ENCODE measurements around the gene TPPP2. TPM values are rescaled to one million over a fixed set of nuclear protein-coding genes. Genes with fewer than 3 reads are reported as not detected.

TPPP2 gene
- total and polyA plus RNA-seq, 9 of the 15 experiments (the other 6 are each of a cell fraction or from before 2014, with no cell fraction given), result 0.18 TPM; not detected in 8

DNA sequence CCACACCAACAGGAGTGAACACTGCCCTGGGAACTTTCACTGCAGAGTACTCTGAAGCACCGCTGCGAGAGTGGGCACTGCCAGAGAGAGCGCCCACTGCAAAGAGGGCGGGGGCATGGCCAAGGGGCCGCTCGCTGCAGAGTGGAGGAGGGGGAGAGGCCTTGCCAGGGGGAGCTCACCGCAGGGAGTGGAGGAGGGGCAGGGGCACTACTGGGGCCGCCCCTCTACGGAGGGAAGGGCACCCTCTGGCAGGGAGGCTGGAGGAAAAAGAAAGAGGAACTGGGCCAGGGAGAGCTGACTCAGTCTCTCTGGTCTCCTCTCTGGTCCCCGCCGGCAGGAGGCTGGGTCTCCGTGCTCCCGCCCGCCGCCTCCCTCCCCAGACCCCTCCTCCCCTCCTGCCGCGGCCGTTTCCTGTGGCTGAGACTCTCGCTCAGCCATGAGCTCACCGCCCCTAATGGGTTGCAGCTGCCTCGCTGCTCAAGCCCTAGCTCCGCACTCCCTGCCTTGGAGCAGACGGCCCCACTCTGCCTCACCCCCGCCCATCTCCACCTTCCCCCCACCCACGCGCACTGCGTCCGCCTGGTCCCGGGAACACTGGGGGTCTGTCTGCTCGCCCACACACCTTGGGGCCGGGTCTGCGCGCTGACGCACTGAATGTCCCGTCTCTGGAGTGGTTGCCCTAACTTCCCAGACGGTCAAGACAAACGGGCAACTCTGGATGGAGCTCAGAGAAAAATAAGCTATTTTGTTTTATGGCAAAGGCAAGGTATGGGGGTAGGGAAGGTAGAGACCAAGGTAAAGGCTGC lies 41.4 kb downstream of the TPPP2 start:
- H3K79me2 ChIP-seq (ENCODE audit: control insufficient read depth, insufficient read depth, low read length), result no peaks in the 10 kb centered on the region; the same call in 2 of the 3 replicates
- in situ Hi-C loops (cut with MboI), result no loop called here
- H3K9ac ChIP-seq (ENCODE audit: insufficient read depth in 1 of 2, low read depth in 2 of 2, low read length in 2 of 2), result peak overlapping the region in 1 of 2 experiments; percentile 91; a peak in 2 of 4 replicates
- BruUV-seq (replicated peaks), result no TSS peak
- H2AFZ ChIP-seq (ENCODE audit: low read depth, low read length), result peak overlapping the region; percentile 60
- 16% methylated on average over 8 of the region's 37 CpGs for whole genome bisulfite sequencing (ENCODE audit: insufficient coverage, low coverage, missing lambda C conversion rate)
- no peaks in the 10 kb centered on the region for H3K9me1 ChIP-seq (ENCODE audit: control insufficient read depth, insufficient read depth, low read length)
- H3K27me3 ChIP-seq (ENCODE audit: control insufficient read depth in 2 of 2, insufficient read depth in 2 of 2, low read length in 2 of 2), result no peaks in the 10 kb centered on the region
- POLR2A ChIA-PET, result interaction anchor here (0.7 to 2.0 kb wide), 9 partner anchors 8 to 121 kb away, joined by 3 to 6 read pairs (median 4); no protein-coding TSS in a partner anchor
- CTCF ChIA-PET (ENCODE audit: low intra/inter-chr PET ratio), result interaction anchor here (1.9 kb wide), 1 partner anchor 21 kb away, joined by 10 read pairs; no protein-coding TSS in a partner anchor
- no peak overlapping the region; the same call in 2 of the 3 replicates for H3K27ac ChIP-seq (ENCODE audit: extremely low read depth, low read depth, low read length)
- peak overlapping the region; percentile 72 for H3K4me2 ChIP-seq (ENCODE audit: insufficient read depth, low read length)
- no peaks in the 10 kb centered on the region for H3K9me3 ChIP-seq (replicated peaks; ENCODE audit: control insufficient read depth, insufficient read depth, low read depth, low read length)
- ATAC-seq, result peak; percentile 72
- H3K36me3 ChIP-seq (ENCODE audit: control insufficient read depth, insufficient read depth, low read length), result no peaks in the 10 kb centered on the region
- H4K20me1 ChIP-seq (replicated peaks; ENCODE audit: control insufficient read depth, insufficient read depth, low read length), result no peaks in the 10 kb centered on the region
- H3K4me1 ChIP-seq (replicated peaks in 1 of 2; ENCODE audit: control insufficient read depth in 2 of 2, insufficient read depth in 2 of 2, low read length in 2 of 2), result peaks cover 2 to 41% of the 10 kb centered on the region in 2 experiments; a peak in 3 of 5 replicates
- H3K4me3 ChIP-seq, result 0 out of 2 replicates have a peak overlapping the region, but pooled peaks have one; percentile 13
- DNase-seq (ENCODE audit: extremely low read depth in 1 of 4, low spot score in 3 of 4), result peak; percentile 58 to 76 (median 62)
- intact Hi-C loops (cut with micrococcal nuclease), result no loop called here
- FAIRE-seq, result no peak
- TF ChIP-seq ESRRA (IDR thresholded peaks at IDR 0.05; ENCODE audit: borderline replicate concordance, low read depth) (no peak), OTX1 (CRISPR knock-in tag; IDR thresholded peaks at IDR 0.05) (no peak), ELK3 (CRISPR knock-in tag; IDR thresholded peaks at IDR 0.05) (no peak), SMAD4 (CRISPR knock-in tag; conservative IDR thresholded peaks at IDR 0.05) (no peak), MAZ (CRISPR knock-in tag; conservative IDR thresholded peaks at IDR 0.05 in 1 of 2, IDR thresholded peaks at IDR 0.05 in 1 of 2) (peak in 1 of 2 experiments; percentile 40; a peak in 1 of 4 replicates), ID3 (CRISPR knock-in tag; IDR thresholded peaks at IDR 0.05) (no peak), ID3 (tag; IDR thresholded peaks at IDR 0.05) (no peak), PBX2 (CRISPR knock-in tag; IDR thresholded peaks at IDR 0.05; ENCODE audit: low read depth) (no peak), PBX2 (tag; conservative IDR thresholded peaks at IDR 0.05; ENCODE audit: low read depth) (no peak), ETV6 (IDR thresholded peaks at IDR 0.05; ENCODE audit: borderline replicate concordance in 1 of 2, low read depth in 2 of 2, low read length in 1 of 2) (no peak), ETV6 (CRISPR knock-in tag; IDR thresholded peaks at IDR 0.05; ENCODE audit: borderline replicate concordance) (no peak), NFXL1 (CRISPR knock-in tag; IDR thresholded peaks at IDR 0.05) (no peak), FOXP4 (CRISPR knock-in tag; IDR thresholded peaks at IDR 0.05; ENCODE audit: borderline replicate concordance) (no peak), POLR3G (IDR thresholded peaks at IDR 0.05; ENCODE audit: extremely low read depth, insufficient read length, insufficient replicate concordance) (no peak)

Measured in K562 (cell line).